GM19240 (cell line): ENCODE results near the gene UROC1.

Source experiments
- DNase-seq: peaks from one replicate; pipeline ENCODE4 v3.0.0; 2011; ENCODE audit warnings: low spot score; ENCODE audit not compliant: insufficient read length

UROC1 gene

DNA sequence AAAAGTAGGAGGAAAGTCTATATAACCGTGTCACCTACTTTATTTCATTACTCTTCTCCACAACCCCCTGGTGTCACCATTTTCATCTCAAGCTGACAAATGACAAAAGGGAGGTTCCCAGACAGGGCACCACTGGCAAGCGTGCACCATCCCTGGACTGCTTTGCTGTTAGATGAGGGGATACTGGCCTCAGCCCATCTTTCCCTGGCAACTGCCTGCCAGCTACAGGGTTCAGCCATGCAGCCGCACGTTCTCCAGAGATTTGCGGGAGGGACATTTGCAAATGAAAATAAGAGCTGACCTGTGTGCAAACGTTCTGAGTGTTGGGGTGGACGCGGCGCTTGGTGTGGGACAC is 660 bp downstream of the UROC1 start:
- no peak for DNase-seq

DNA sequence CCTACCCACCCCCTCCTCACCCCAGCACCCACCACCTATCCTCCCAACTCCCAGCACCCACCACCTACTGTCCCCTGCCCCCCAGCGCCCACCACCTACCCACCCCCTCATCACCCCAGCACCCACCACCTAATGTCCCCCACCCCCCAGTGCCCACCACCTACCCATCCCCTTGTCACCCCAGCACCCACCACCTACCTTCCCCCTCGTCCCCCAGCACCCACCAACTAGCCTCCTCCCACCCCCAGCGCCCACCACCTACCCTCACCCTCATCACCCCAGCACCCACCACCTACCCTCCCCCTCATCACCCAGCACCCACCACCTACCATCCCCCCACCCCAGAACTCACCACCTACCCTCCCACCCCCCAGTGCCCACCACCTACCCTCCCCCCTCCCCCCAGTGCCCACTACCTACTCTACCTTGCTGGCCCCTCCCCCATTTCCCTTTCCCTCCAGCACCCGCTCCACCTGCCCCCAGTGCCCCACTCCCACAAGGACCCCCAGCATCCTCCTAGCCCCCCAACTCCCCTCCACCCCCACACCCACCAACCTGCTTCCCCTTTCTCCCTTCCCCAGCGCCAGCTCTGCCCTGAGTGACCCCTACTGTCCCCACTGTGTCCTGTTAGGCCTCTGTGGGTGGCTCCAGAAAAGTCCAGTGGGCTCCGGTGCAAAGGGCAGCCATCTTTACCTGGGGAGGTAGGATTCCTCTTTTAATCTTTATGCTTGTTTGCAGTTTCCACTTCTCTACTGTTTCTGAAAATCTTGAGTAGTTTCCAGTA is 1.2 kb downstream of the UROC1 start:
- DNase-seq, result no peak

DNA sequence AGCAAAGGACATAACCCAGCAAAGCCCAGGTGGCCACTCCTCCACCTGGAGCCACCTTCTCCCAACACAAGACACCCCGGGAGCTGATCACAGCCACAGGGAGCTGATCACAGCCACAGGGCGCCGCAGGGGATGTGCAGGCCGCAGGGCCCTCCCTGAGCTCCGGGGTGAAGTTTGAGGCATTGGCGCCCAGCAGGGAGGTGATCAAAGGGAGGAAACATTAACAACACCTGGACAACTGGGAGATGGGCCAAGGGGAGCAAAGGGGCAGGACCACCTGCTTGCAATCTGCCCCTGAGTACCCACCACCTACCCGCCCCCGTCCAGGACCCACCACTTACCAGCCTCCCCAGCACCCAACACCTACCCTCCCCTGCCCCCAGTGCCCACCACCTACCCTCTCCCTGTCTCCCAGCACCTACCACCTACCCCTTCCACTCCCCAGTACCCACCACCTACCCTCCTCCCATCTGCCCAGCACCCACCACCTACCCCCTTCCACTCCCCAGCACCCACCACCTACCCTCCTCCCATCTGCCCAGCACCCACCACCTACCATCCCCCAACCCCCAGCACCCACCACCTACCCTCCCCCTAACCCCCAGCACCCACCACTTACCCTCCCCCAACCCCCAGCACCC is 2.4 kb downstream of the UROC1 start:
- DNase-seq, result no peak

DNA sequence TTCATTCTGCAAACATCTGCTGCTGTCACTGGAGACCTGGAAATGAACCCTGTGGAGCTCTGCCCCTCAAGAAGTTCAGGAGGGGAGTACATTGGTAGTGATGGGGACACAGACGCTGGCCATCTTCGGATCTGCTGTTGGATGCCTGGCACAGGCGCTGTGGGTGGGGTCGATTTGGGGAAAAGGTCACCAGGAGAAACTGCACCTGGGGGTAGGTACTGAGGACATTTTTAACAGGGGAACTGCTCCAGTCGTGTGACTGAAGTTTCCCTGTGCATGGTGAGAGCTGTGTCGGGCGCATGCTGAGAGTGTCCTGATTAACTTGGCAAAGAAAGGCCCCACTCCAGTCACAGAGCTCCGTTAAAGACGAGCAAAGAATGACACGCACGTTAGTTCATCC is 3.4 kb downstream of the UROC1 start:
- DNase-seq, result no peak

DNA sequence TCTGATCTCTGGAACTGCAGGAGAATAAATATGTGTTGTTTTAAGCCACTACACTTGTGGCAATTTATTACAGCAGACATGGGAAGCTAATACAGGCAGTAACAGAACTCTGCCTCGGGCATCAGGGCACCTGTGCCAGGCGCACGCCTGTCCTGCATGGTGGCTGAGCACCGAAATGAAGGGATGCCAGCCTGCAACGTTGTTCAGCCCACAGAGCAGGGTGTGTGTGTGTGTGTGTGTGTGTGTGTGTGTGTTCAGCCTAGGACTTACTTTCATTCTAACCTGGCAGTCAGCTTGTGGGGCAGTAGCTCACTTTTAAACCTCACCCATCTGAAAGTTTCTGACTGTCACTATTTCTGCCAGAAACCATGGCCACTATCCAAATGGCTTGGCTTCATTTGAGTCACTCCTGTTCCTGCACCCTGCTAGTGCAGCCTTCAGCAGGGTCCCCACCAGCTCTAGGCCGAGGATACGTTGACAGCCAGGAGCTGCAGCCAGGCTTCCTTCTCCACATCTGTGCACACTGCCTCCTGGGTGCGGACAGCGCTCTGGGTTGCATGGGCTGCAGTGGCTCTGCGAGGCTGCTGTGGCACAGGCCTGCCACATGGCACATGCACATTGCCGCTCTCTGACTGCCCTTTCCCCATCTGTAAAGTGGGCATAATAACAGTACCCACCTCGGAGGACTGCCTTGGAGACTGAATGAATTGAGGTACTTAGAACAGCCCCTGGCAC is 4.5 kb downstream of the UROC1 start:
- no peak for DNase-seq

DNA sequence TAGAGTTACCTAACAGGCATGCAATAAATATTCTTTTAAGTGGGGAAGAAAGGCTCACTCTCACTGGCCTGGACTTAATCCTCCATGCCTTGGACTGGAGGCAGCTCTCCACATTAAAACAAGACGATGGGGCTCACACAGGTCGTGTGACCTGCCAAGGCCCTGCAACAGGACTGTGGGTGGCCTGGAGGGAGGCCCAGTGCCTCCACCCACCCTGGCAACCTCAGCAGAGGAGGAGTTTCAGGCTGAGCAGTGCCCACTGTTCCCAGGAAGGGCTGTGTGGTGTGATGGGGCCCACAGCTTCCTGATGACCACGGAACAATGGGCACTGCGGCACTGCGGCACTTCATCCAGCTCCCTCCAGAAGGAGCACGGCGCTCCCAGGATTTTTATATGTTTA is 5.5 kb downstream of the UROC1 start:
- no peak for DNase-seq

DNA sequence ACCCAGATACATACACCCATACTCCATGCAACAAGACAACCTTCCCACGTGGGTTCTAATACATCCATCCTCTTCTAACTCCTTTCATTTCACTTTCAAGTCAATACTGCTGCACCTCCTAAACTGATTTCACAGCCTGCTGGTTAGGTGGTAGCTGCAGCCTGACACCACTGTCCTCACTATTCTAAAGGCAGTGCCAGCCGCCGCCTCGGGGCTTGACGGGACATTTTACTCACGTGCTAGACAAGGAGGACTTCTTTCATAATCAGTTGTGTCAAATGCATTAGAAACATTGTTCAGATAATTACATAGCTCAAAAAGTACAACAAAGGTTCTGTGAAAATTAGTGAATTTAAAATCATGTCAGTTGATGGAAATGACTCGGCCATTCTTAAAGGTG is 6.3 kb downstream of the UROC1 start:
- DNase-seq, result no peak

DNA sequence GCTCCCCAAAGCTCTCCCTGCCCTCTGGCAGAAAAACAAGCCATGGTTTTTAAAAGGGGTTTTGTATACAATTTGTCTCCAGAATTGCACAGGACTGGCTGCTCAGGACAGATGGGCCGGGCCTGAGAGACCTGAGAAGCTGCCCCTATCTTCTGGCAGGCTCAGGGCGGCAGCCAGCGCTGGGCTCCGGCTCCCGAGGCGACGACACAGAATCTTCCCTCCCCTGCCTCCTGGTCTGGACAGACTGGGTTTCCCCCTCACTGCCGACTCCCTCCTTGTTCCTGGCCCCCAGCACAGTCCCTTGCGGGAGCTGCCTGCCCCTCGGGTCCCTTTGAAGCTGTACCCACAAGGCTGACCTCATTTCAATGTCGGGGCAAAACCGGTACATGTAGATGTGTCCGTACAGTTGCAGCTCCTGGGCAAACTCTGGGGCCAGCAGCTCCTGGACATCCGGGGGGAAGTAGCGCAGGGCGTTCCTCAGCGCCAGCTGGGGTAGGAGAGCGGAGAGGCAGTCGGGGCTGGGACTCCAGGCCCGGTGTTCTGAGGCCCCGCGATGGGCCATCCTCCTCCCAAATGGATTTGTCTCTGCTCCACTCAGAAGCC is 7.2 kb downstream of the UROC1 start:
- DNase-seq, result no peak

DNA sequence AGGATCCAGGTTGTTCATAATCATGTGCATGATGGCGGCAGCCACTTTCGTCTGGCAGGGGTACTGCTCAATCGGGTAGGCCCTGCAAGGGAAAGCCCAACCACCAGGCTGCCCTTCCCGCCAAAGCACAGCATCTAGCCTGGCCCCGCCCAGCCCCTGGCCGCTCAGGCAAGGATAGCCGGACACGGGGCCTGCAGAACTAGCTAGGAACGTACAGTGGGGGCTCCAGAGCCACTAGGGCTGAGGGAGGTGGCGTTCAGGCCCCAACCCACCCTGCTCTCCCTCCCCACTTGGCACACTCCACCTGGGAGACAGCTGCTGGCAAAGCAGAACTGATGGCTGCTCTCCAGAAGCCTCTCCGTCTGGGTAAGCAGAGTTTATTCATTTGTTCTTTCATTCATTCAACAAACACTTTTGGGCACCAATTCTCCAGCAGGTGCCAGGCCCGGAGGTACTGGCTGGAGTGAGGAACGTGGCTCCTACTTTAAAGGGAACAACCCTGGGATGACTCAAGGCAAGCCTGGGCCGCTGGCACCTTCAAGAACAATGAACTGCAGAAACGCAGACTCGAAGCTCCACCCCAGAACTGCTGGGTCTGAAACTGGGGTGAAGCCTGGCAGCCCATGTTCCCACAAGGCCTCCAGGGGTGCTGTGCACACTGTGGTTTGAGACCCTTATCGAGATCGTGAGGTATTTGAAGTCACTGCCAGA is 7.8 kb downstream of the UROC1 start:
- no peak for DNase-seq

DNA sequence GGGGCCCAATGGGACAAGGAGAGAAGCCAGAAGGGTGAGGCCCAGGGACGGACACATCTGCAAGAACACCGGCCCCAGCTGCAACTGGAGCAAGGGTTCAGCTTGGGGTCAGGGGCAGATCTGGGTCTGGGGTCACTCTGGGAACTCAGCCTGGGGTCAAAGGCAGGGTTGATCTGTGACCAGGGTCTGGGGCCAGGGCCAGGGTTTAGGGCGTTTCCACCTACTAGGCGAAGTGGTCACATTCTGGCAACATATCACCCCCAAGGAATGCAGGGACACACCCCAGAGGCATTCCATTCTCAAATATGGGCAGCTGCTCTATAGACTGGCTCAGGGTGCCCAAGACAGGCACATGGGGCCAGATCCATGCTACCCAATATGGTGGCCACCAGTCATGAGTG is 9.0 kb downstream of the UROC1 start:
- DNase-seq, result no peak

DNA sequence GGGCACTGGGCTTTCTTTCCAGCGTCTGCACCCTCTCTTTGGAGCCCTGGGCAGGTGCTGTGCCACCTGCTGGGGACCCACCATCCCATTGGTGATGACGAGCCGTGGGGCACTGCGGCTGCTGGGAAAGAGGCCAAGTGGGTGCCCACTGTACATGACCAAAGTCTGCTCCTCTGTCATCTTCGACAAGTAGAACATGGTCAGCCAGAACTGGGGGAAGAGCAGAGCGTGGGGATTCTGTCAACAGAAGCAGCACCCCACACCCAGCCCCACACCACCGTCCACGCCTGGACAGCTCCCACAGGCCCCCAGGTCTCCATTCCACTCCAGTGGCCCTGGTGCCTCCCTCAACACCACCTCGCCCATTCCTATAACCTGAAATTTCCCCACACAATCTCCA is 9.7 kb downstream of the UROC1 start:
- no peak for DNase-seq

DNA sequence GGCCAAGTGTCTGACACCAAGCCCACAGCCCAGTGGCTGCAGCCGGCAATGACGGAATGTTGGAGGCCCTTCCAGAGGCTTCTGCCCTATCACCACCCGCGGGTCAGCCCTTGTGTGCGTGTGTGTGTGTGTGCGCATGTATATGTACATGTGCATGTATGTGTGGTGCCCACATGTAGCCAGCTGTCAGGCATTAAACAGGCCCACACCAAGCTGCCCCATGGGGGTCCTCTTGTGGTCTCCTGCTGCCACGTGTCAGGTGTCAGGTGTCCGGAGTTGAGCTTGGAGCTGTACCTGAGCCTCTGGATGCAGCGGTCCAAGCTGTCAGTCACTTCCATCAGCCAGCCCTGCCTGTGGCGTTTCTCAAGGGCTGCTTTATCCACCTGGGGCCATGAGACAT is 13.9 kb downstream of the UROC1 start:
- DNase-seq, result no peak

DNA sequence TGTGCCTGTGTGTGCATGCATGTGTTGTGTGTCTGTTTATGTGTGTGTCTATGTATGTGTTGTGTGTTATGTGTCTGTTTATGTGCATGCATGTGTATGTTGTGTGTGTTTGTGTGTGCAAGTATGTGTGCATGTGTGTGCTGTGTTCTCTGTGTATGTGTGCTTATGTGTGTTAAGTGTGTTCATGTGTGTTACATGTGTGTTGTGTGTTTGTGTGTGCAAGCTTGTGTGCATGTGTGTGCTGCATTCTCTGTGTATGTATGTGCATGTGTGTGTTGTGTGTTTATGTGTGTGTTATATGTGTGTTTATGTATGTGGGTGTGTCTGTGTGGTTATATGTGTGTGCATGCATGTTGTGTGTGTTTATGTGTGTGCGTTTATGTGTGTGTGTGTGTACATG is 14.9 kb downstream of the UROC1 start:
- DNase-seq, result no peak

DNA sequence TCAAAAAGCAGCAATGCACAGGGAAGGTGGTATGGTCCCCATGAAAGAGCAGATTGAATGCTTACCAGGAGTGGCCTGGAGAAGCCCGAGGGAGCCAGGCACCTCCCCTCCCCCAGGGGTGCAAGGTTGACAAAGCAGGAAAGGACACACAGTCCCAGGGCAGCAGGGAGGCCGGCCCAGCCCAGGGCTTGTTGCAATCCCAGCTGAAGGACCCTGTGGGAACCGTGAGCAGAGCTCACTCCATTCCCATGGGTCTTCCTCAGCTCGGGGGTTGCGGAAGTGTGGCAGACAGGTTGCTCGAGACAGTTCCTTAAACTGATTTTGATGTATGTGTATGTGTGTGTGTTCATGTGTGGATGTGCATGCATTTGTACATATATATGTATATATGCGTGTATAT is 15.8 kb downstream of the UROC1 start:
- no peak for DNase-seq

DNA sequence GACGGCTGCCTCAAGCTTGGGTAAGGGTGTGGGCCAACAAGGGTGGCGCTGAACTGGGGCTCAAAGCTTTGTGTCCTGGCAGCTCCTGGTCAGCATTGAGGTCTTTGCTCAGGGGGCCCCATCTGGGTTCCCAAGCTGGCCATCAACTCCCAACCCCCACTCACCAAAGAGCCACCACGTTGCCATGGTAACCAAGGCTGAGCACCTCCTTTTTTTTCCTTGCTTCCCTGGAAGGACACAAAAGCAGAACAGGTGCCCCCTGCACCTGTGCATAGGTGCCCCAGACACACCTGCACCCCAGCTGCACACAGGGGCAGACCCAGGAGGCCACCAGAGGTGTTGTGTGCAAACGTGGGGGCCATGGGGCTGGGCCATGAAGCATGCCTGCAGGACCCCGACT is 16.5 kb downstream of the UROC1 start:
- no peak for DNase-seq

DNA sequence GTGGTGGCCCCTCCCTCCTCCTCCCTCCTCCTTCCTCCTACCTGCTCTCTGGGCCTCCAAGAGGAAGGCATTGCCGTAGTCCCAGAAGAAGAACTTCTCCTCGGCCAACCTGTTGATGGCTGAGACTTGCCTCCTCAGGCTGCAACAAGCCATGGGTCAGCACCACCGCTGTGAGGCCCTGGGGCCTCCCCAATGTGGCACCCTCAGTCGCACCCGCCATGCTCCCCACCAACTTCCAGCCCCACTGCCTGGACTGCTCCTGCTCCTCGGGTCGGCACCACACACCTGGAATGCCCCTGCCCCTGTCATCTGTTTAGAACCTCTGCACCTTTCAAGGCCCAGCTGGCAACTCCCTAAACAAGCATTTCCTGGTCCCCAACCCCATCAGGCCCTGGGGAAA is 17.6 kb downstream of the UROC1 start:
- DNase-seq, result no peak

DNA sequence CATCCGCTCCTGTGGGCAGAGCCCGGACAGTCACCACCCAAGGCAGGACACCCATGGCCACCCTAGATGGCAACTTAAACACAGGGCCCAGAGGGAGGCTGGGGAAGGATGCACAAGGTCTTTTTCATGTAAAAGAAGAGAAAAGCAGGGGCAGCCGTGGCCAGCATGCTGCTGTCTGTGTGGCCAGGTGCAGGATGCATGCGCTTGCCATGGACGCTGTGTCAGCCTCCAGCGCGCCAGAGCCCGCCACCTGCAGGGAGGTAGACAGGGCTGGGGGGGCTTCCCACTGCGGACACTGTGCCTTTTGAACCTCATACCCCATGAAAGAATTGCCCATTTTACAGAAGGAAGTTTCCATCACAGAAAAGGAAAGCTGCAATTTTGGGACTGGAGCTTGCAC is 18.2 kb downstream of the UROC1 start:
- DNase-seq, result no peak

DNA sequence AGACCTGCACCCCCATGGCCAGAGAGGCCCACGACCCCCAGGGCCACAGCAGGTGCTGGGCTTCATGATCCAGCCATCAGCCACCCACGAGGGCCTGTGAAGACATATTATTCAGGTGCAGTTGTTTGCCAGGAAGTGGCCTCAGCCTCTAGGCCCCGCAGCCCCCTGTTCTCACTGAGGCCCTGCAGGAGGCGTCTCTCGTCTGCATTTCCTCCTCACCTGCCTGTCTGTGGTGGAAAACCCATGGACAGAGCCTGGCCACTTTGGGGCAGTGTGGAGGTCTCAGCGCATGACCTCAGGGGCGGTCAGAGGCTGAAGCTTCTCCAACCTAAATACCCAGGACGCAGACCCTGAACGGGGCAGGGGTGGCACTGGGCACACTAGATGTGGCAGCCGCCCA is 18.6 kb downstream of the UROC1 start:
- no peak for DNase-seq

DNA sequence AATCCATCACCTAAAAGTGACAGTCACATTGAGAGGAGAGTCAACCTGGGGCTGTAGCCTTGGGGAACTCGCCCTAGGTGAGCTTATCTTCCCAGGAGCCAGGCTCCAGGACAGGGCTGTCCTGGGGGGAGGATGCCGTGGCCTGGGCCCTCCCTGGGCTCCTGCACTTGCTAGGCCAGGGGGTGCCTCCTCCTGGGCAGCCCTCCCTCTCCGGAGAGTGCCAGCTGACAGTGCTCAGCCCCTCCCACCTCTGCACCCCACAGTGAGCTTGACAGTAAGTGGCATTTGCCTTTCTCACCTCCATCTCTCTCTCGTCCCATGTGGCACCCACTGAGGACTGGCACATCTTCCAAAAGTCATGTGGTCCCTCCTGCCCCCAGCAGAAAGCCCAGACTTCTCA is 19.1 kb downstream of the UROC1 start:
- DNase-seq, result no peak

DNA sequence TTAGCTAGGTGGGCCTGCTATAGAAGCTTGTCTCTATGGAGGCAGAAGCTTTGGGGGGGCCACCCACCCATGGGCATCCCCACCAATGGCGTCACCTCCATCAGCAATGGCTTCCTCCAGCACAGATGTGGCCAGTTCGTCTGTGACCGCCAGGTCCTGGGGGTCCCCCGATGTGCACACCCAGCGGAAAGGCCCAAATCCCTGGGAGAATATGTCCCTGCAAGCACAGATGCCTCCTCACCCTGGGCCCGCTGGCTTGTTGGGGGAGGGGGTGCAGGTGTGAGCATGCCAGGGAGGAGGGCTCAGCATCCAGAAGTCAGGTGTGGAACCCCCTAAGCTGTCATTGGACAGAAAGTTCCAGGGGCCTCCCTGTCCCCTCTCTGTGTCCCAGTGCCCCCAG is 19.6 kb downstream of the UROC1 start:
- DNase-seq, result no peak

DNA sequence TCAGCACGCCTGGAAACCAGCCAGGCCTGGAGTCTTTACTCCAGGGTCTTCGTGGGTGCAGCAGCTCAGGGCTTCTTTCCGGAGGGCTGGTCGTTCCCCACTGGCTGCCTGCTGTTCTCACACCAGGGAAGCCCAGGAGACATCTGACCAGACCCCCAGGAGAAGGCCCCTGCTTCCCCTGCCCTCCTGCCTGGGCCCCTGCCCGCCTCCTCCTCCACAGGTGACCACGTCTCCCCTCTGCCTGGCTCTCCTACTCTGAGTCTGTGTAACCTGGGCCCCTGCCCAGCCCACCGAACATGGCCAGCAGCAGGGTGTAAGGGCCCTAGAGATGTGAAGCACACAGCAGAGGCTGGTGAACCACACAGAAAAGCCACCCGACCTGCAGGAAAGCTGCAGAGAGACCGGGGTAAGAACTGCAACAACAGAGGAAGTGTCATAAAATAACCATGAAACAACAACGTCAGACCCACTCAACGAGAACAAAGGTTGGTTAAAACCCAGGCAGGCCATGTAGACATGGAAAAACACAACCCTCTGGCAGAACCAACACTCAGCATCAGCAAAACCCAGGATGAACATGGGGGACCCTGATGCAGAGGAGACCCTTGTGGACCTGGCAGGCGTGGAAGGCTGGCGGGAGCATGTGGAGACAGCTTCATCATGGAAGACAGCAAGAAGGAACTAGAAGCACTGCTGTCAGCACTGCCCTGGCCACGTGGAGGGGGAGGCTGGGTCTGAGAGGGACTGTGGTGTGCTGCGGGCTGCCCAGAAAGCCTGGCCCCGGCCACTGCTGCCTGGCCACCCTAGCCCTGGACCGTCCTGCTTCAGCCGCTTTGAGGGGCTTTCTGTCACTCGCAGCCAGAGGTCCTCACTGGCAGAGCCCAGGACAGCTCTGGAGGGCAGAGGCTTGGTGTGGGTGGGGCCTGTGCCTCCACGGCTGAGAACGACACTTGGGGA is 20.4 kb downstream of the UROC1 start:
- DNase-seq, result no peak
